Measurements from ENCODE around the gene XDH.

DNA sequence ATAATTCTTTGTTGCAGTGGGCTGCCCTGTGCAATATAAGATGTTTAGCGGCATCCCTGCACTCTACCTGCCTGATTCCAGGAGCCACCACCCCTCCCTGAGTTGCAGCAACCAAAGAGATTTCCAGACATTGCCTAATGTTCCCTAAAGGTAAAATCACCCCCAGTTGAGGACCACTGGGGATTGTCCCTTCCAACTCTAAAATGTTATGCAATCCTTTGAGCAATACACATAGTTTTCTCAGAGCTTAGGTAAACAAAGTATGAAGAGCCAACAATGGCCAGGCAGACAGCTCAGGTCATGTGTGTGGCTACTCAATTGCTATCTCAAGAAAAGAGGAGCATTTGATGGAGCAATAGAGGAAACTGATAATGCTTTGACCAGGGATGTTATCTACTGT lies 87.0 kb downstream of the XDH start:
- TF ChIP-seq POLR2A (IDR thresholded peaks at IDR 0.05) = no peak
- TF ChIP-seq, protein P1, sequence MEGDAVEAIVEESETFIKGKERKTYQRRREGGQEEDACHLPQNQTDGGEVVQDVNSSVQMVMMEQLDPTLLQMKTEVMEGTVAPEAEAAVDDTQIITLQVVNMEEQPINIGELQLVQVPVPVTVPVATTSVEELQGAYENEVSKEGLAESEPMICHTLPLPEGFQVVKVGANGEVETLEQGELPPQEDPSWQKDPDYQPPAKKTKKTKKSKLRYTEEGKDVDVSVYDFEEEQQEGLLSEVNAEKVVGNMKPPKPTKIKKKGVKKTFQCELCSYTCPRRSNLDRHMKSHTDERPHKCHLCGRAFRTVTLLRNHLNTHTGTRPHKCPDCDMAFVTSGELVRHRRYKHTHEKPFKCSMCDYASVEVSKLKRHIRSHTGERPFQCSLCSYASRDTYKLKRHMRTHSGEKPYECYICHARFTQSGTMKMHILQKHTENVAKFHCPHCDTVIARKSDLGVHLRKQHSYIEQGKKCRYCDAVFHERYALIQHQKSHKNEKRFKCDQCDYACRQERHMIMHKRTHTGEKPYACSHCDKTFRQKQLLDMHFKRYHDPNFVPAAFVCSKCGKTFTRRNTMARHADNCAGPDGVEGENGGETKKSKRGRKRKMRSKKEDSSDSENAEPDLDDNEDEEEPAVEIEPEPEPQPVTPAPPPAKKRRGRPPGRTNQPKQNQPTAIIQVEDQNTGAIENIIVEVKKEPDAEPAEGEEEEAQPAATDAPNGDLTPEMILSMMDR (IDR thresholded peaks at IDR 0.05) = no peak

Data from ovary (tissue), 3 donors.